GM23338 (cell line): ENCODE results near the gene DNLZ. TPM values are rescaled to one million over a fixed set of nuclear protein-coding genes. Genes with fewer than 3 reads are reported as not detected.

ENCODE experiments used
- ATAC-seq: fragments of 200-7000 bp; cut with Tn5 transposase; 3 replicates; pipeline ENCODE4 v1.9.1; 2020
- DNase-seq: peaks from one replicate; pipeline ENCODE4 v3.0.0-alpha.2; 2015; ENCODE audit warnings: low spot score
- H2AFZ ChIP-seq: fragments of 200-600 bp; sonication (generic); 2 replicates; pipeline ENCODE4 v1.8.0; 2016; ENCODE audit warnings: antibody characterized with exemption, mild to moderate bottlenecking, moderate library complexity
- H3F3A ChIP-seq: fragments of 200-600 bp; sonication (generic); replicated peaks from 2 replicates; pipeline ENCODE4 v1.8.0; 2017; ENCODE audit warnings: antibody characterized with exemption, mixed run types, low read depth
- H3K27ac ChIP-seq: fragments of 200-600 bp; sonication (generic); 2 replicates; pipeline ENCODE4 v1.6.1; 2016; ENCODE audit warnings: low read depth
- H3K27me3 ChIP-seq: fragments of 200-600 bp; sonication (generic); 2 replicates; pipeline ENCODE4 v1.8.0; 2016; ENCODE audit warnings: mild to moderate bottlenecking, mixed run types, moderate library complexity; ENCODE audit not compliant: insufficient read depth
- H3K36me3 ChIP-seq: fragments of 200-600 bp; sonication (generic); 2 replicates; pipeline ENCODE4 v1.8.0; 2016; ENCODE audit warnings: mild to moderate bottlenecking; ENCODE audit not compliant: insufficient read depth
- H3K4me1 ChIP-seq: fragments of 200-600 bp; sonication (generic); 2 replicates; pipeline ENCODE4 v1.8.0; 2016; ENCODE audit warnings: mild to moderate bottlenecking, moderate library complexity; ENCODE audit not compliant: insufficient read depth
- H3K4me2 ChIP-seq: fragments of 200-600 bp; sonication (generic); 2 replicates; pipeline ENCODE4 v1.7.1; 2017; ENCODE audit warnings: mixed run types
- H3K4me3 ChIP-seq: fragments of 200-600 bp; sonication (generic); 2 replicates; pipeline ENCODE4 v1.6.1; 2016; ENCODE audit warnings: mixed run types
- H3K79me2 ChIP-seq: fragments of 200-600 bp; sonication (generic); replicated peaks from 2 replicates; pipeline ENCODE4 v1.8.0; 2017; ENCODE audit warnings: mild to moderate bottlenecking; ENCODE audit not compliant: insufficient read depth
- H3K9me2 ChIP-seq: fragments of 200-600 bp; sonication (generic); 2 replicates; pipeline ENCODE4 v1.8.0; 2017; ENCODE audit not compliant: insufficient read depth
- H4K20me1 ChIP-seq: fragments of 200-600 bp; sonication (generic); replicated peaks from 2 replicates; pipeline ENCODE4 v1.8.0; 2017; ENCODE audit warnings: mild to moderate bottlenecking; ENCODE audit not compliant: insufficient read depth
- H3K27ac Mint-ChIP-seq: 2 replicates; pipeline ENCODE4 v1.8.0; 2020; ENCODE audit warnings: inconsistent platforms, mild to moderate bottlenecking, moderate library complexity, mixed read lengths
- H3K27me3 Mint-ChIP-seq: 3 replicates; pipeline ENCODE4 v1.8.0; 2022; ENCODE audit warnings: low read depth, mild to moderate bottlenecking, moderate library complexity, mixed read lengths, inconsistent platforms; ENCODE audit not compliant: insufficient read depth, poor library complexity
- H3K36me3 Mint-ChIP-seq: 3 replicates; pipeline ENCODE4 v1.8.0; 2021; ENCODE audit warnings: low read depth, mild to moderate bottlenecking, inconsistent platforms, moderate library complexity, mixed read lengths
- H3K4me1 Mint-ChIP-seq: 3 replicates; pipeline ENCODE4 v1.8.0; 2020; ENCODE audit warnings: mild to moderate bottlenecking, inconsistent platforms, mixed read lengths
- H3K4me3 Mint-ChIP-seq: 3 replicates; pipeline ENCODE4 v1.8.0; 2021; ENCODE audit warnings: moderate library complexity, mild to moderate bottlenecking, inconsistent platforms, mixed read lengths
- H3K9me3 Mint-ChIP-seq: 3 replicates; pipeline ENCODE4 v1.8.0; 2020; ENCODE audit warnings: moderate library complexity, mild to moderate bottlenecking, inconsistent platforms, mixed read lengths
- CREB1 ChIP-seq: fragments of 250-450 bp; sonication (Bioruptor Pico); IDR thresholded peaks from 2 replicates; pipeline ENCODE4 v1.5.0; 2020; ENCODE audit warnings: low read depth, mild to moderate bottlenecking, moderate library complexity
- EZH2 ChIP-seq: fragments of 200-600 bp; sonication (generic); IDR thresholded peaks from one replicate; pipeline ENCODE4 v1.8.0; 2017; ENCODE audit warnings: antibody characterized with exemption, mild to moderate bottlenecking, low read depth; ENCODE audit not compliant: unreplicated experiment
- EZH2phosphoT487 ChIP-seq: fragments of 200-600 bp; sonication (generic); IDR thresholded peaks from one replicate; pipeline ENCODE4 v1.8.1; 2018; ENCODE audit warnings: antibody characterized with exemption; ENCODE audit not compliant: unreplicated experiment
- JUNB ChIP-seq: IDR thresholded peaks from one replicate; pipeline ENCODE4 v1.6.1; 2016; ENCODE audit warnings: antibody characterized with exemption; ENCODE audit not compliant: unreplicated experiment
- NANOG ChIP-seq: IDR thresholded peaks from 2 replicates; pipeline ENCODE4 v1.6.1; 2016; ENCODE audit warnings: antibody characterized with exemption, borderline replicate concordance
- POLR2AphosphoS5 ChIP-seq: IDR thresholded peaks from 2 replicates; pipeline ENCODE4 v1.6.1; 2016; ENCODE audit warnings: antibody characterized with exemption, low read depth
- STAT1 ChIP-seq: IDR thresholded peaks from one replicate; pipeline ENCODE4 v1.6.1; 2016; ENCODE audit warnings: antibody characterized with exemption; ENCODE audit not compliant: unreplicated experiment
- ZNF114 ChIP-seq: fragments of 250-450 bp; sonication (Bioruptor Pico); IDR thresholded peaks from 2 replicates; pipeline ENCODE4 v1.5.0; 2020; ENCODE audit warnings: mild to moderate bottlenecking, moderate library complexity
- ZNF331 ChIP-seq: fragments of 250-450 bp; sonication (Bioruptor Pico); IDR thresholded peaks from 2 replicates; pipeline ENCODE4 v1.5.0; 2020; ENCODE audit warnings: low read depth, mild to moderate bottlenecking, moderate library complexity
- polyA plus RNA-seq: library from polyadenylated mRNA; unstranded; fragments of >200 nt; fragmentation: Nextera tagmentation; extraction: Ambion mirVana; gene quantifications from 2 replicates; pipeline ENCODE4 v1.2.1, GENCODE V29; 2016
- total RNA-seq: library from RNA; depleted of rRNA; stranded (reverse); fragments of >200 nt; shearing (Covaris generic); gene quantifications from 2 replicates; pipeline ENCODE4 v1.2.3, GENCODE V29; 2014
- TF ChIP-seq, protein P1 (sequence below): IDR thresholded peaks from 2 replicates; pipeline ENCODE4 v1.6.1; 2016; ENCODE audit warnings: antibody characterized with exemption
- TF ChIP-seq, protein P2 (sequence below): IDR thresholded peaks from one replicate; pipeline ENCODE4 v1.6.1; 2018; ENCODE audit warnings: antibody characterized with exemption; ENCODE audit not compliant: unreplicated experiment
- TF ChIP-seq, protein P3 (sequence below), 2 experiments: fragments of 200-600 bp in 1 of 2; sonication (generic) in 1 of 2; conservative IDR thresholded peaks; 2 replicates each; pipeline versions ENCODE4 v1.5.1 to v1.6.1; 2016 to 2017; ENCODE audit warnings: antibody characterized with exemption in 2 of 2, low read depth in 2 of 2, mild to moderate bottlenecking in 2 of 2, moderate library complexity in 1 of 2

The DNLZ gene
- total and polyA plus RNA-seq, 2 experiments from 2014 or later: 33.4 to 53.9 TPM

DNA sequence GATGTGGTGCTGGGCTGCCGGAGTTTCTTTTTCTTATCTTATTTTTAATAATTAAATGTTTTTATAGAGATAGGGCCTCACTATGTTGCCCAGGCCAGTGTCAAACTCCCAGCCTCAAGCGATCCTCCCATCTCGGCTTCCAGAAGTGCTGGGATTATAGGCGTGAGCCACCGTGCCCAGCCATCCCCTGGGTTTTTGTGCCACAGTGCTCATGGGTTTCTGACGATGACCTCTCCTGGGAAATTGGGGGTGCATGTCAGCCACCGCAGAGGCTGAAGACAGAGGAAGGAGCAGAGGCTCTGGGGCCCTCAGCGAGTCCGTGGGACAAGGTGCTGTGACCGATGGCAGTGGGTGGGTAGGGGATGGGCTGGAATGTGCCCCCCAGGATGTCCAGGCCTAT lies 21.8 kb downstream of the DNLZ start:
- Histone ChIP-seq H3K27ac (no peak overlapping the region), H3F3A (peaks cover 3% of the 10 kb centered on the region; the same call in 1 of the 2 replicates), H3K36me3 (no peaks in the 10 kb centered on the region), H3K4me2 (peak overlapping the region; percentile 84), H3K27me3 (no peaks in the 10 kb centered on the region), H3K4me1 (peaks cover 5% of the 10 kb centered on the region), H3K4me3 (peak overlapping the region; percentile 72), H2AFZ (no peak overlapping the region), H3K9me2 (no peaks in the 10 kb centered on the region), H3K79me2 (no peaks in the 10 kb centered on the region), H4K20me1 (no peaks in the 10 kb centered on the region; the same call in 1 of the 2 replicates)
- DNase-seq (no peak), ATAC-seq (no peak)
- peak overlapping the region; percentile 41 for H3K4me3 Mint-ChIP-seq
- H3K27me3 Mint-ChIP-seq: peaks cover 18% of the 10 kb centered on the region
- TF ChIP-seq STAT1: no peak
- TF ChIP-seq EZH2phosphoT487: no peak
- TF ChIP-seq, protein P1, sequence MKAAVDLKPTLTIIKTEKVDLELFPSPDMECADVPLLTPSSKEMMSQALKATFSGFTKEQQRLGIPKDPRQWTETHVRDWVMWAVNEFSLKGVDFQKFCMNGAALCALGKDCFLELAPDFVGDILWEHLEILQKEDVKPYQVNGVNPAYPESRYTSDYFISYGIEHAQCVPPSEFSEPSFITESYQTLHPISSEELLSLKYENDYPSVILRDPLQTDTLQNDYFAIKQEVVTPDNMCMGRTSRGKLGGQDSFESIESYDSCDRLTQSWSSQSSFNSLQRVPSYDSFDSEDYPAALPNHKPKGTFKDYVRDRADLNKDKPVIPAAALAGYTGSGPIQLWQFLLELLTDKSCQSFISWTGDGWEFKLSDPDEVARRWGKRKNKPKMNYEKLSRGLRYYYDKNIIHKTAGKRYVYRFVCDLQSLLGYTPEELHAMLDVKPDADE: no peak
- TF ChIP-seq, protein P2, sequence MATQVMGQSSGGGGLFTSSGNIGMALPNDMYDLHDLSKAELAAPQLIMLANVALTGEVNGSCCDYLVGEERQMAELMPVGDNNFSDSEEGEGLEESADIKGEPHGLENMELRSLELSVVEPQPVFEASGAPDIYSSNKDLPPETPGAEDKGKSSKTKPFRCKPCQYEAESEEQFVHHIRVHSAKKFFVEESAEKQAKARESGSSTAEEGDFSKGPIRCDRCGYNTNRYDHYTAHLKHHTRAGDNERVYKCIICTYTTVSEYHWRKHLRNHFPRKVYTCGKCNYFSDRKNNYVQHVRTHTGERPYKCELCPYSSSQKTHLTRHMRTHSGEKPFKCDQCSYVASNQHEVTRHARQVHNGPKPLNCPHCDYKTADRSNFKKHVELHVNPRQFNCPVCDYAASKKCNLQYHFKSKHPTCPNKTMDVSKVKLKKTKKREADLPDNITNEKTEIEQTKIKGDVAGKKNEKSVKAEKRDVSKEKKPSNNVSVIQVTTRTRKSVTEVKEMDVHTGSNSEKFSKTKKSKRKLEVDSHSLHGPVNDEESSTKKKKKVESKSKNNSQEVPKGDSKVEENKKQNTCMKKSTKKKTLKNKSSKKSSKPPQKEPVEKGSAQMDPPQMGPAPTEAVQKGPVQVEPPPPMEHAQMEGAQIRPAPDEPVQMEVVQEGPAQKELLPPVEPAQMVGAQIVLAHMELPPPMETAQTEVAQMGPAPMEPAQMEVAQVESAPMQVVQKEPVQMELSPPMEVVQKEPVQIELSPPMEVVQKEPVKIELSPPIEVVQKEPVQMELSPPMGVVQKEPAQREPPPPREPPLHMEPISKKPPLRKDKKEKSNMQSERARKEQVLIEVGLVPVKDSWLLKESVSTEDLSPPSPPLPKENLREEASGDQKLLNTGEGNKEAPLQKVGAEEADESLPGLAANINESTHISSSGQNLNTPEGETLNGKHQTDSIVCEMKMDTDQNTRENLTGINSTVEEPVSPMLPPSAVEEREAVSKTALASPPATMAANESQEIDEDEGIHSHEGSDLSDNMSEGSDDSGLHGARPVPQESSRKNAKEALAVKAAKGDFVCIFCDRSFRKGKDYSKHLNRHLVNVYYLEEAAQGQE: no peak
- H3K27ac Mint-ChIP-seq: no peak overlapping the region
- H3K9me3 Mint-ChIP-seq: no peaks in the 10 kb centered on the region
- H3K4me1 Mint-ChIP-seq: peaks cover 3% of the 10 kb centered on the region
- H3K36me3 Mint-ChIP-seq: no peaks in the 10 kb centered on the region

DNA sequence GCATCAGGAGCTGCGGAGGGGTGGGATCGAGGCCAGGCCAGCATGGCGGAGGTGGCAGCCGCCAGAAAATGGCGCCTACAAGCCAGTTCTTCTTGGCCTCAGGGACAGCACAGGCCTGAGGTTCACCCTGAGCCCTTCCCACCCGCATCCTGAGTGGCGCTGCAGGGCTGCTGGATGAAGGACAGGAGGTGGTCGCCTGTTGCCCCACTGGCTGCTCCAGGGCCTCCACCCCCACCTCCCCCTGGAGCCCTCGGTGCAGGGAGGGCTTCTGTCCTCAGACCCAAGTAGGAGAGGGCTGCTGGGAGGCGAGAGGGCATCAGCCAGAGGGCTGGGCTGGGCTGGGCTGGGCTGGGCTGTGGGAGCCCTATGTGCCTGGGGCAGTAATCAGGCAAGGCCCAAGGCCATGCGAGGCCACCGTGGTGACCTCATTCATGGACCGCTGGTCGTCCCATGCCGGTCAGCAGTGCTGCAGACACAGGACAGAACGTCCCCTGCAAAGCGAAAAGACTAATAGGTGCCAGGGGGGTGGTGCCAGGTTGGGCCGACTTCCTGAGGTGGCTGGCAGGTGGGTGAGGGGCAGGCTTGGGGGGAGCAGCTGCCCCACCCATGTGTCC lies 22.4 kb downstream of the DNLZ start:
- Histone ChIP-seq H4K20me1 (no peaks in the 10 kb centered on the region; the same call in 1 of the 2 replicates), H3F3A (peaks cover 3% of the 10 kb centered on the region; the same call in 1 of the 2 replicates), H3K27ac (no peak overlapping the region), H3K9me2 (no peaks in the 10 kb centered on the region), H3K4me1 (peaks cover 5% of the 10 kb centered on the region), H2AFZ (no peak overlapping the region), H3K79me2 (no peaks in the 10 kb centered on the region), H3K36me3 (no peaks in the 10 kb centered on the region), H3K4me3 (no peak overlapping the region), H3K4me2 (no peak overlapping the region), H3K27me3 (no peaks in the 10 kb centered on the region)
- peaks cover 3% of the 10 kb centered on the region for H3K4me1 Mint-ChIP-seq
- ATAC-seq: no peak
- no peaks in the 10 kb centered on the region for H3K36me3 Mint-ChIP-seq
- H3K27ac Mint-ChIP-seq: no peak overlapping the region
- no peak for DNase-seq
- H3K4me3 Mint-ChIP-seq: no peak overlapping the region
- H3K9me3 Mint-ChIP-seq: no peaks in the 10 kb centered on the region
- peaks cover 18% of the 10 kb centered on the region for H3K27me3 Mint-ChIP-seq
- TF ChIP-seq STAT1 (no peak), JUNB (no peak), POLR2AphosphoS5 (no peak), NANOG (no peak), EZH2phosphoT487 (no peak), ZNF114 (CRISPR knock-in tag) (no peak), CREB1 (CRISPR knock-in tag) (no peak), ZNF331 (CRISPR knock-in tag) (no peak), EZH2 (no peak)
- TF ChIP-seq, protein P3, sequence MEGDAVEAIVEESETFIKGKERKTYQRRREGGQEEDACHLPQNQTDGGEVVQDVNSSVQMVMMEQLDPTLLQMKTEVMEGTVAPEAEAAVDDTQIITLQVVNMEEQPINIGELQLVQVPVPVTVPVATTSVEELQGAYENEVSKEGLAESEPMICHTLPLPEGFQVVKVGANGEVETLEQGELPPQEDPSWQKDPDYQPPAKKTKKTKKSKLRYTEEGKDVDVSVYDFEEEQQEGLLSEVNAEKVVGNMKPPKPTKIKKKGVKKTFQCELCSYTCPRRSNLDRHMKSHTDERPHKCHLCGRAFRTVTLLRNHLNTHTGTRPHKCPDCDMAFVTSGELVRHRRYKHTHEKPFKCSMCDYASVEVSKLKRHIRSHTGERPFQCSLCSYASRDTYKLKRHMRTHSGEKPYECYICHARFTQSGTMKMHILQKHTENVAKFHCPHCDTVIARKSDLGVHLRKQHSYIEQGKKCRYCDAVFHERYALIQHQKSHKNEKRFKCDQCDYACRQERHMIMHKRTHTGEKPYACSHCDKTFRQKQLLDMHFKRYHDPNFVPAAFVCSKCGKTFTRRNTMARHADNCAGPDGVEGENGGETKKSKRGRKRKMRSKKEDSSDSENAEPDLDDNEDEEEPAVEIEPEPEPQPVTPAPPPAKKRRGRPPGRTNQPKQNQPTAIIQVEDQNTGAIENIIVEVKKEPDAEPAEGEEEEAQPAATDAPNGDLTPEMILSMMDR (conservative IDR thresholded peaks at IDR 0.05; ENCODE audit: low read depth in 2 of 2): no peak
- TF ChIP-seq, protein P1: no peak
